HG02610 (cell line): Measurements from ENCODE around the gene GYPA.
"Not testable (repeated sequence)": the region's sequence is repeated elsewhere in the genome, so short reads cannot be mapped to it uniquely, and the experiment has no call there.

ENCODE experiments used
- ATAC-seq: cut with Tn5 transposase; IDR thresholded peaks from one replicate; pipeline ENCODE4 v1.9.1; 2021; ENCODE audit warnings: mild to moderate bottlenecking, moderate library complexity; ENCODE audit not compliant: unreplicated experiment

Gene GYPA

DNA sequence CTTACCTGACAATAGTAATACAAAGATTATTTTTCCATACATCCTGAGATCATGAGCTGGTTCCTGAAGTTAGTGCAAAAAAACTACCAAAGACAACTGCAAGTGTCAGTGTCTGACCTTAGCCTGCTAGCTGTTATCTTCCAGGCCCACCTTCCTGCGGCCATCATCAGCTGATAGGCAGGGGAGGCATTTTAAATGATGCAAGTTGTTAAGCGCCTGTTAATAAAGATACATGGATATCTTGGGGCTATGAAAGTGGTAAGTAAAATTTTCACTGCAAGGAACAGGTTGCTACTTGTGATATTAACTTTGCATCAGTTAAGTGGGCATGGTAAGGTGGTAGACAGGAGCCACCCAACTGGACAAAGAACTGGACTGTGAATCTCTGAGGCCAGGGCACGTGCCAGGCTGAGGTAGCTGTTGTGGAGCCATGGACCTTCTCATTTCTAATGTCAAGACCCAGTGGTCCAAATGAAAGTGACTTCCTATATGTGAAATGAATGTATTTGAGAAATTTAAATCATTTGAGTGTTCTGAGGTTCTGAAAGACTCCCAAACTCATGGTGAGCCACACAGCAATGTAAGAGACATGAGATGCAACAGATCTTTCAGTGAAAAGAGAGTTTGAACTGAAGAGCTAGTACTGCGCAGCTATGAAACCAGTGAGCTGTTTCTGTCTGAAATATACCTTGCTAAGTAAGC lies at the start of gene GYPA:
Gene GYPA, minus strand, starts transcription at position 125 of the 702 bp plus-strand sequence. Its CDS starts 83 bp downstream, at position 42.
- ATAC-seq, result not testable (repeated sequence)

DNA sequence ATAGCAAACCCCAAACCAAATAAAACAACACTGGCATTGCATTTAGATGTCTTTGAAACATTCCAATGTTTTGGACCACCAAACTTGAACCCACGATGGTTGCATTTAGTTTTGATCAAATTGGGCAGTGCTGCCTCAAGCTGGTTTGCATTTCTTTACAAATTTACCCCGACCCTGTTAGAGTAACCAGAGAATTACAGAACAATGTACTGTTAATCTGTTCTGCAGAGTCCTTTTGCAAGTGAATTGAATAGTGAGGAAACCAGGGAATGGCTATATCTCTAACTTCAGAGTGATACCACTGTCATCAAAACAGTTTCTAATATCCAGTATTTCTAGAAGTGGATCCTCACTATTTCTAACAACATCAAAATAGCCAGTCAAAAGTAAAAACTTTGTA lies 49.5 kb upstream of the GYPA start:
- ATAC-seq, result no peak

DNA sequence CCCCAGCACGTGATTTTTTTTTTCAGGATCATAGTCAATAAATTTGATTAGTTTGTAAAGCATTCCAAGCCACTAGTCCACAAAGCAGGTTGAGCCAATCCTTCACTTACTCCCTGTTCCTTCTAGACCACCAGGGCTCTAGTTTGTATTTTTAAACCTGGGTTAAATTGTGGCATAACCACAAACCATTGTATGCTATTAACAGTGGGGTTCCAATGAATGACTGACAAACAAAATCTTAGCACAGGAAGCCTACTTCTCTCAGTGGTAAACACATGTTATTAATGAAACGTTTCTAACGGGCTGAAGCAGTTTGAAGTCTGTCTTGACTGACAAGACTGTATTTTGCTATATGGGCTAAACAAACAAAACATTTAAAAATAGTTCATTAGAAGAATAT lies 48.6 kb upstream of the GYPA start:
- no peak for ATAC-seq

DNA sequence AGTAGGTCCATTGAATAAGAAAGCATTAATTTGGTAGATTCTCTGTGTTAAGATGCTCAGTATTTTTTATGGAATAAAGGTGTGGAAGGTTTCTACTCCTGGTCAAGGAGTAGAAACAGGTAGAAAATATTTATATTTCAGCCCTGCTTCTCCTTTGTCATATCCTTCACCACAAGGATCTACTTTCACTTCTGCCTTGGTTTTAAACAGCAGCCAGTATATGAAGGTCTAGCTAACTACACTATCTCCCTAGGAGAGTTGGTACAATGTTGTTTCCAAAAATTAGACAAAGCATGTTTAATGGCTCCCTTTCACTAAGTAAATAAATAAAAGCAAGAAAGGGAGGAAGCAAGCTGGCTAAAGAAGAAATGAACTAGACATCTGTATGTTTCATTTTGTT lies 44.6 kb upstream of the GYPA start:
- no peak for ATAC-seq

GRCh38 chr4:144183165-144183564 lies 42.6 kb upstream of the GYPA start:
- no peak for ATAC-seq

GRCh38 chr4:144181391-144181790 lies 40.9 kb upstream of the GYPA start:
- ATAC-seq, result no peak

DNA sequence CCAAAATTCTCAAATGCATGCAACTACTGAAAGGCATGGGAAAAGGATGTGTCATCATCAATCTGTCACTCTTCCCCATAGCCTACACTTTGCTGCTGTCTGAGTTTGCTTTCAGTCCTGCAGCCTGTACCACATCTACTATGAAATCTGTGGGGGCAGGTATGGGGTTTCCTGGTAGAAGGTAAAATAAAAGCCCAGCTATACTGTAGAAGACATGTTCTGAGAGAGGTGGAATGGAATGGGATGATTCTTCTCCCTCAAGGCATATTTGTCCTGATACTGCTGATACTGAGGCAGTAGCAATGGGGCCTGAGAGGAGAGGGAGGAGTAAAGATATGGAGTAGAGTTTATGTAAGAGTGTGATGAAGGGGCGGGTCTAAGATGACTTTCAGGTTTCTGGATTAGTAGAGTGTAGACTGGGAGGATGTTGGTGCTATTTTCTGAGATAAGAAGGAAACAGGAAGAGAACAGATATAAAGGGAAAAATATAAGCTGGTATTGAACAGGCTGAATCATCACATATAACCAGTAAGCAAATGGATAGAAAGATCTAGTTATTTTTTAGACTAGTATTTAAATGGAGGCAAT lies 38.7 kb upstream of the GYPA start:
- no peak for ATAC-seq

GRCh38 chr4:144178414-144178813 lies 37.9 kb upstream of the GYPA start:
- no peak for ATAC-seq

DNA sequence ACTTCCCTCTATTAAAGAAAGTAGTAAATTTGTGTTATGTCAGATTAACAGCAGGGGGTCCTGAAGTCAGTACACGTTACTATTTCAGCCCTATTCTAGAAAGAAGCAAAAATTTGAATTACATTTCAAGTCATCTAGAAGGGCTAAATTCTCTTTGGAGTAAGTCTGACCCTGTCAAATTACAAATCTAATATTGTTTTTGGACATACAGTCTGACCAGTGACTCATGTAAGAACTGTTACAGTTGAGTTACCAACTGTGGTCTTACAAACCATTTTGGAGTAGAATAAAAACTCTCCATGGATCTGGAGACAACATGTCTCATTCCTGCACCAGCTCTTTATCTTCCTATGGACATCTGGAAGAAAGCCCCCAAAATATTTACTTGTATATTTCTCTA lies 36.0 kb upstream of the GYPA start:
- ATAC-seq, result no peak

DNA sequence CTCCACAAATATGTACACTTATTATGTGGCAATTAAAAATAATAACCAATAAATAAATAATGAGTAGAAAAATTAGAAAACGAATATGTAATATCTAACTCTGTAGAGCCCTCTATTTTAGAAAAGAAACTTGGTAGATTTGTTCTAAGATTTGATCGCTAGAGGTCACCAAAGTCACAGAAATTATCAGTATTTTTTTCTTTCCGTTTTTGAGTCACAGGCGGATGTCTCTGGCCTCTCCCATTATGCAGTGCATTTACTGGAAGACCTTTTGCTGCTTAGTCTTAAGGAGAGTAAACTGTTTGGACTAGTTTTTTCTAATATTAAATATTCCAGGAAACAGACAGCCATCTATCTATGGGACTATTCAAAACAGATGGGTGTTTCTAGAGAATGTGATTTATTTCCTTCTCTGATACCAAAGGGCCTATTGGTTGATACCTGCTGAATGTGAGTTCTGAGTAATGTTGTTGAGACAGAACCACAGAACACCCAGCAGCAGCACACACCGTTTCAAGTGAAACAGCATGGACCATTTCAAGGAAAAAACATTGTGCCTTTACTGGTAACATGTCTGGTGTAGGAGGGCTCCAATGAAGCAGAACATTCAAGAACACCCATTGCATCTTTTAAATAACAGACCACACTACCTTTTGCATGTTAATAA lies 34.0 kb upstream of the GYPA start:
- peak; percentile 77 for ATAC-seq

- ATAC-seq, result no peak
These were observed 31.2 kb upstream of the GYPA start for GRCh38 chr4:144171697-144172096.

GRCh38 chr4:144169211-144169610 lies 28.7 kb upstream of the GYPA start:
- no peak for ATAC-seq

DNA sequence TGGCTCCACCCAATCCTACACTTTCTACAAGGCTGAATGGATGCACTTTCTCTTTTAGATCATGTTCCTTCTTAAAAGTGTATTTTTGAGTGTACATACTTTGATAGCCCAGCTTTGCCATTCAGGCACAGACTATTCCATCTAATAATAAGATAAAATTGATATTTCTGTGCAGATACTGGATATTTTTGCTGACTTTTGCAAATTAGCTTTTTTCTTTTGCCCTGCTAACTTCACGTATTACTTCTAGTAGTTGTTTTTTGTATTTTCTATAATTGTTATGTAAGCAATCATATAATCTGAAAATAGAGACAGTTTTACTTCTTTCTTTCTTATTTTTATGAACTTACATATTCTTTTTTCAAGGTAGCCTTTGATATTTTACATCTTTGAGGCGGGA lies 13.5 kb upstream of the GYPA start:
- no peak for ATAC-seq

DNA sequence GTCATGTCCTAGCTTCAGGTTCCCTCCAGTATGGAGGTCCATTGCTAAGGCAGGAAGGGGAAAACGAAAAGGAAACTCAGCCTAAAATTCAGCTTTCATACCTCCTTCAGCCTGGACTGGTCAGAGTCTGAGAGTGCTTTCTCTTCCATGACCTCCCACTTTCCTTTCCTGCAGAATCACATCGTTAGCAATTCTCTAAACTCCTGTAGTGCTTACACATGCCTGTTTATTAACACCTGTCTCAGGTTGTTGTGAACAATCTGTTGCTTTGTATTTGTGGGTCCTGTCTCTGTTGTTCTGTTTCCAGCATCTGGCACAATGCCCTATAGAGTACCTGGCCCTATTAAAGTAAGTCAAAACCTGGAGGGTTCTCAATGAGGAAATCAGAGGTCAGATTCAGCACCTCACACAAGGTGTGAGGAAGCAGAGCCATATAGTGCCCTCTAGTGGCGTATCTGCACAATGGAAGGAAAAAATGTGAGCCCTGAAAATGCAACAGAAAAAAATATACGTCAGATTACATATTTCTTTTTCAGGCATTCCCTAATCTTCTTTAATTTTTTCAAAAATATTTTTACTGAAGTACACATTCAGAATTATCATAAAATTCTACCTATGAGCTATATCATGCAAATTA lies 2.3 kb upstream of the GYPA start:
- ATAC-seq, result peak; percentile 80

GRCh38 chr4:144141493-144141892 lies 975 bp upstream of the GYPA start:
- ATAC-seq, result no peak

DNA sequence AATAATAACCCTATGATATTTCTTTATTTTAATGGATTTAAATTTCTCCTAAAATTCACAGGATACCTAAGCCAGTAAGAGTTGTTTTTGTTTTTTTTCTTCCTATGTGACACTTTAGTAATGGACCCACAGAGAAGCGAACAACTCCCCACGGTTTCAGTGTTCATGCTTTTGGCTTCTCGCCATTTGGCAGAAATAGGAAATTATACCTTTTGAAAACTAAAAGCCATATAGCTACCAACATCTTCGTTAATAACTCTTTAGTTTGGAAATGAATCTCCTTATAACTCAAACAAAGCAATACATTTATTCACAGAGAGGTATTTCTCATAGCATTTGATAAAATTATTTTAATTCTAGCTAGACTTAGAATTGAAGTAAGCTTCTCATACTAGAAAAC lies 527 bp downstream of the GYPA start:
- ATAC-seq, result not testable (repeated sequence)

GRCh38 chr4:144139547-144139946 lies 971 bp downstream of the GYPA start:
- not testable (repeated sequence) for ATAC-seq

DNA sequence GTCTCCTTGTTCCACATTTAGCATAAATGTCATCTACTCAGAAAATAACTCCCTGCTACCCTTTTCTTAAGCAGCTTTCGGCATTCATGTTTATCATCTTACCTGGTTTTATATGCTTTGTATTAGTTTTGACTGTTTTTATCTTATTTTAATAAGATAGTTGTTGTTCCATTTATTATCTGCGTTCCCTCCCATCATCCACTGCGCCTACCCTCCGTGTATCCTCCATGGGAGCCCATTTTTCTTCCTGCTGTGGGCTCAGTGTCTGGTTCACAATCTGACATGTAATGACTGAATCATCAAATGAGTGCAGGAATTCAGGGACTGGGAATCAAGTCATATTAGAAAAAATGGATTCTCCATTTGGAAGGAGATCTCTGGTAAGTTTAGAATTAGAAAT lies 2.3 kb downstream of the GYPA start:
- not testable (repeated sequence) for ATAC-seq

GRCh38 chr4:144137137-144137931 lies 3.2 kb downstream of the GYPA start:
- not testable (repeated sequence) for ATAC-seq

- not testable (repeated sequence) for ATAC-seq
These were observed 4.3 kb downstream of the GYPA start for GRCh38 chr4:144136189-144136588.

DNA sequence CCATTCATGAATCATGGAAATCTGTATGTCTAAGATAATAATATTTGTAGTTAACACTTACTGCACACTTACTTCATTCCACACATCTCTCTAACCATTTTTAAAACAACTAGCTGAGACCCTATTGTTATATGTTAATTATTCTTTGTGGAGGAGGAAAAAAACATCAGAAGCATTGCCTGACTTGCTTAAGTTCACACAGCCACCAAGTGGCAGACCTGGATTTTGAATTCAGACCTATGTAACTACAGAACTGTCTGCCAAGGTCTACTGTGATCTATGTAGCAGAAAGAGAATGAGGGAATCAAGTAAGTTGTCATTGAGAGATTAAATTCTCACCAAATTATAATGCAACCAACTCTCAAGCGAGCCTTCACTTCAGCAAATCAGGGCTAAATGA lies 10.4 kb downstream of the GYPA start:
- ATAC-seq, result not testable (repeated sequence)
